PC-9 (cell line): ENCODE results near the gene NPB.

Experiments
- EZH2 ChIP-seq: fragments of 200-600 bp; sonication (generic); IDR thresholded peaks from 2 replicates; pipeline ENCODE4 v1.8.0; 2017; ENCODE audit warnings: antibody characterized with exemption, low read depth
- TF ChIP-seq, protein P1 (sequence below): fragments of 200-600 bp; sonication (generic); conservative IDR thresholded peaks from 2 replicates; pipeline ENCODE4 v1.6.1; 2017; ENCODE audit warnings: mixed run types, antibody characterized with exemption, mild to moderate bottlenecking, moderate library complexity

DNA sequence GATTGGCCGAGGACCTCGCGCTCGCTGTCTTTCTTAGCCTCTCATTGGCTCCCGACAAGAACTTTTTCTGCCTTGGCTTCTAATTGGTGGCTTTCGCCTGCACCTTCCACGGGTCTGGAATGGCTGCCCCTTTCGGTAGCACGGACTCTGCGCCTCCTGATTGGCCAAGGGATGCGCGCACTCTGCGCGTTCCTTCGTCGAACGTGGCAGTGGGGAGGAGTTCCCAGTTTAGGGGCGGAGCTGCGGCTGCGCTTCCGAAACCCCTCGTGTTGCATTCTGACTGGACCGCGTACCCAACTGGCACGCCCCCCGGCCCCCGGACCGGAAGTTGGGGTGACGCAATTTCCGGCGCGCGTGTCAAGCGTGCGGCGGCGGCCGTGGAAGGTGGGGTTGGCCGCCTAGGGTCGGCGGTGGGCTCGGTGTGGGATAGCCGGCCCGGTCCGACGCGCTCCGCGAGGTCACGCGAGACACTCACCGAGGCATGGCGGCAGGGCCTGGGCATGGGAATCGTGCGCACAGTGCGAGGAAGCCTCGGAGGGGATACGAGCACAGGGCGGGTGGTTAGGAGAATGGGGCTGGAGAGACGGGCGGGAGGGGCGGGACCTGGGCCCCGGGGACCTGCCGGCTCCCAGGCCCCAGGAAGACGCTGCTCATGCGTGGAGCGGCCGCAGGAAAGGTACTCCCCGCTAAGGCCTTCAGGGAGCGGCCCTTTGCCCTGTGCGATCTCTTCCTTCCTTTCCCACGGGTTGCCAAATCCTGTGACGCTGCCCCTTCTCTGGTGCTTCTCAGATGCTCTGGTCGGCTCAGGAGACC lies 41.1 kb upstream of the NPB start:
- TF ChIP-seq, protein P1, sequence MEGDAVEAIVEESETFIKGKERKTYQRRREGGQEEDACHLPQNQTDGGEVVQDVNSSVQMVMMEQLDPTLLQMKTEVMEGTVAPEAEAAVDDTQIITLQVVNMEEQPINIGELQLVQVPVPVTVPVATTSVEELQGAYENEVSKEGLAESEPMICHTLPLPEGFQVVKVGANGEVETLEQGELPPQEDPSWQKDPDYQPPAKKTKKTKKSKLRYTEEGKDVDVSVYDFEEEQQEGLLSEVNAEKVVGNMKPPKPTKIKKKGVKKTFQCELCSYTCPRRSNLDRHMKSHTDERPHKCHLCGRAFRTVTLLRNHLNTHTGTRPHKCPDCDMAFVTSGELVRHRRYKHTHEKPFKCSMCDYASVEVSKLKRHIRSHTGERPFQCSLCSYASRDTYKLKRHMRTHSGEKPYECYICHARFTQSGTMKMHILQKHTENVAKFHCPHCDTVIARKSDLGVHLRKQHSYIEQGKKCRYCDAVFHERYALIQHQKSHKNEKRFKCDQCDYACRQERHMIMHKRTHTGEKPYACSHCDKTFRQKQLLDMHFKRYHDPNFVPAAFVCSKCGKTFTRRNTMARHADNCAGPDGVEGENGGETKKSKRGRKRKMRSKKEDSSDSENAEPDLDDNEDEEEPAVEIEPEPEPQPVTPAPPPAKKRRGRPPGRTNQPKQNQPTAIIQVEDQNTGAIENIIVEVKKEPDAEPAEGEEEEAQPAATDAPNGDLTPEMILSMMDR = no peak
- TF ChIP-seq EZH2 = no peak
